Amygdala (tissue), 56 donors: ENCODE measurements around the gene ACTR6.
"Not testable (repeated sequence)": the region's sequence is repeated elsewhere in the genome, so short reads cannot be mapped to it uniquely, and the experiment has no call there.

Source experiments
- DNase-seq, 56 donors: peaks; one replicate each; lab custom pipeline; 2025; lab: John Stamatoyannopoulos, UW

ACTR6 gene

DNA sequence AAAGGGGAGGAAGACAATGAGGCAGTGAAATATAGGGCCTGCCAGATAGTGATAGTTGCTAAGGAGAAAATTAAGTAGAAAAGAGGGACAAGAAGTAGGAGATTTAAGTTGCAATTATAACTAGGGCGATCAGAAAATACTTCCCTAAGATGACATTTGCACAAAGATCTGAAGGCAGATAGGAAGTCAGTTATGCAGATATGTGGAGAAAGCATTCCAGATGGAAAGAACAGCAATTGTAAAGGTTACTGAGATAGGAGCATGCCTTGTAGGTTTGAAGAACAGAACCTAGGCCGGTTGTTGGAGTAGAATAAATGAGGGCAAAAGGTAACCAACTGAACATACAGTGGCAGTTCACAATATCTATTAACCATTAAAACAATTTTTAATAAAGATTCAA, 21.4 kb upstream of the ACTR6 start:
- no peak for DNase-seq

DNA sequence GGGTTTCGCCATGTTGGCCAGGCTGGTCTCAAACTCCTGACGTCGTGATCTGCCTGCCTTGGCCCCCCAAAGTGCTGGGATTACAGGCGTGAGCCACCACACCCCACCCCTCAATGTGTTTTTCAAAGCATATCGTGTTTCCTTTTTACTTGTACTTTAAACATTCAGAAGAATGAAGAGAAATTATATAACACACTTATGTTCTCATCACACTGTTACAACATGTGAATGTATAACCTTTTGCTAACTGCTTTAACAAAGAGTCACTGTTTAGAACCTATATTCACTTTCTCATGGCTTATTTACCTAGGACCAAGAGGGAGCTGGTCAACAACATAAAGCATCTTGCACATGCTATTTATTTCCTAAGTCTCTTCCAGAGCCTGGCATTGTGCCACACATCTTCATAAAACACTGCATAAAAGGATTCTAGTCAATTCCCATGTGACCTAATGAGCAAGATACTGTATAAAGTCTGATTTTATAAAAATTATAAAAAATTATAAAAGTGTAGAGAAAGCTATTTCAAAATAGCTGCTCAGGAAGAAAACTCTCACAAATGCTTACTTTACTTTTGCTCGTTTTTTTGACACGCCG, 16.0 kb upstream of the ACTR6 start:
- DNase-seq: peak in 1 of 56 donors; percentile 33

DNA sequence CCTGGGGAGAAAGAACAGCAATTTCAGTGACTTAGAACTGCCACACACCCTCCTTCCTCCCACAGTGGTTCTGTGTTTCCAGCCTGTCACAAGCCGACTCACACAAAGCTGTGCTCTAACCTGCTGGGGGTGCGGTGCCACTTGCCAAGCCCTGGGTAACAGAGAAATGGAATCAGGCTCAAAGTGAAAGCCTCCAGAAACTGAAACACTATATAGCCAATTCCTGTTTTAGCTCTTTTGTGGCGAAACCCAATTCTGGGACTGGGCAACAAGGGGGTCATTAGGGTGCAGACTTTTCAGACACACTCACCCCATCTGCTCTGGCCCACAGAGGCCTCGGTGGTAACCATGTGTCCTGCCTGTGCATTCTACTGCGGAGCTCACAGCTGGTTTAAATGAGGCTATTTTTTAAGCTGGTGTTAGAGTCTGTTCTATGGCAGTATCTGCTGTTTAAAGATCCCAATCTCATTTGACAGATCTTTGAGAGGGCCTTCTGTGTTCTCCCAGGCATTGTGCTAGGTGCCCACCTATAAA, 15.2 kb upstream of the ACTR6 start:
- peak in 24 of 56 donors; percentile 4 to 56 (median 18) for DNase-seq

DNA sequence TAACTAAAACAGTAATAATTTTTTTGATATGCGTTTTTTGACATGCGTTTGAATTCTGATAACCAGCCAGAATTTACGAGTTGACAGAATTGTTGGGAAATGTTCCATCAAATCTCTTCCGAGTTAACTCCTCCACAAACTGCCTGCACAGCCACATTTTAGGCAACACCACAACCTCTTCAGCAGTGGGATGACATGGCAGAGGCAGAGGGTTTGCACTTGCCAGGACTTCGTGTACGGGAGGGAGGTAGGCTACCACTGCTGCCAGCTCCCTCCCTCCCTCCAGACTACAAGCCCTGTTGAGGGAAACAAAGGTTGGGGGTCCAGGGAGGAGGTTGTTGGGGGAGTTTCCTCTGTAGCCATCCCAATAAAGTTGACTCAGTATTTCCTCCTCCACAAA, 14.5 kb upstream of the ACTR6 start:
- DNase-seq: peak in 1 of 56 donors; percentile 6

DNA sequence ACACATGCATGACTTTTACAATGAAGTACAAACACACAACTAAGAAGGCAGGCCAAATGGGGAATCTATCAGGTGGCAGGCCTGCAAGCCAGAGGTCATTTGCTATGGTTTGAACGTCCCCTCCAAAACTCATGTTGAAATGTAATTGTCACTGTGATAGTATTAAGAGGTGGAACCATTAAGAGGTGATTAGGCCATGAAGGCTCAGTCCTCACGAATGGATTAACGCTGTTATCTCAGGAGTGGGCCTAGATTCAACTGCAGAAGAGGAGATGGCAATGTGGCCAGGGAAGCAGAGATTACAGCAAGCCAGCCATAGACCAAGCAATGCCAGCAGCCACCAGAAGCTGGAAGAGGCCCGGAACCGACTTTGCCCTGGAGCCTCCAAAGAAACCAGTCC, 13.5 kb upstream of the ACTR6 start:
- no peak for DNase-seq

DNA sequence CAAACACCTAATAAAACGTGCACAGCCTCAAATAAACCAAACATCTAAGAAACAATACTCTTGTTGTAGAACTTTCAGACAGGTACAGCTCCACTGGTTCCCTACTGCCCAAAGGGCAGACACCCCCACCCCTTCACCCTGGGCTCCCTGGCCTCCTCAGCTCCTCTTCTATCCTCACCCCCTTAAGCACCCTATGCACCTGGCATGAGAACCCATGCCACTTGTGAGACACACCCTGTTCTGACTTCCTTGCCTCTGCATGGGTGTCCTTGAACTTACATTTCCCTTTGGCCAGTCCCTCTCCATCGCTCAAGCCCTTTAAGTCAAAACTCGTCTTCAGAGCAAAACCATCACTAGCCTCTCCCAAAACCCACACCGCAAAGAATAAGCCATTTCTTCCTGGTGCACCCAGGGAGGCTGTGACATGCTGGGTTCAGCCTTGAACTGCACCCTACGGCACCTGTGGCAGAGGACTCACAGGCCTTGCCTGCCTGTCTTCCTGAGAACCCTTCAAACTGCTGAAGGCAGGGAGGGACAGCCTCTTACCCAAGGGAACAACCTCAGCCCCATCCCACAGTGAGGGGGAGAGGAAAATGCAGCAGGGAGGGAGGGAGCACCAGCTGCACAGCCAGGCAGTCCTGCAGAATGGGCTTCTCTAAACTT, 12.6 kb upstream of the ACTR6 start:
- DNase-seq: no peak

DNA sequence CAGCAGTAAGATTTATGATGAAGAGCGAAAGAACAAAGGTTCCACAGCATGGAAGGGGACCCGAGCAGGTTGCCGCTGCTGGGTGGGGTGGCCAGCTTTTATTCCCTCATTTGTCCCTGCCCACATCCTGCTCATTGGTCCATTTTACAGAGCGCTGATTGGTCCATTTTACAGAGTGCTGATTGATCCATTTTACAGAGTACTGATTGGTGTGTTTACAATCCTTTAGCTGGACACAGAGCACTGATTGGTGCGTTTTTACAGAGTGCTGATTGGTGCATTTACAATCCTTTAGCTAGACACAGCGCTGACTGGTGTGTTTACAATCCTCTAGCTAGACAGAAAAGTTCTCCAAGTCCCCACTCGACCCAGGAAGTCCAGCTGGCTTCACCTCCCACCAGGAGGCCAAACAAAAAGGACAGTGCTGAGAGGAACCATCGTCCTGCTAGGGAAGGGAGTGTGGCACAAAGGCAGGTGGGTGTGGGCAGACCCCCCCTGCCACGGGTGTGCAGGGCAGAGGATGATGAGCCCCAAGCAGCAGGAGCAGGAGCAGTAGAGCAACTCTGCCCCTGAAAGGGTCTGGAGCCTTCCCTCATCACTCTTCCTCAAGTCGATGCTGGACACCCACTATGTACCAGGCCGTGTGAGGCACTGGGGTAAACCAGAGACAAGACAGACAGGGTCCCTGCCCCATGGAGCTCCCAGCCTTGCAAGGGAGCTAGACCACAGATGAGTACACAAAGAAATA, 11.6 kb upstream of the ACTR6 start:
- not testable (repeated sequence) for DNase-seq

DNA sequence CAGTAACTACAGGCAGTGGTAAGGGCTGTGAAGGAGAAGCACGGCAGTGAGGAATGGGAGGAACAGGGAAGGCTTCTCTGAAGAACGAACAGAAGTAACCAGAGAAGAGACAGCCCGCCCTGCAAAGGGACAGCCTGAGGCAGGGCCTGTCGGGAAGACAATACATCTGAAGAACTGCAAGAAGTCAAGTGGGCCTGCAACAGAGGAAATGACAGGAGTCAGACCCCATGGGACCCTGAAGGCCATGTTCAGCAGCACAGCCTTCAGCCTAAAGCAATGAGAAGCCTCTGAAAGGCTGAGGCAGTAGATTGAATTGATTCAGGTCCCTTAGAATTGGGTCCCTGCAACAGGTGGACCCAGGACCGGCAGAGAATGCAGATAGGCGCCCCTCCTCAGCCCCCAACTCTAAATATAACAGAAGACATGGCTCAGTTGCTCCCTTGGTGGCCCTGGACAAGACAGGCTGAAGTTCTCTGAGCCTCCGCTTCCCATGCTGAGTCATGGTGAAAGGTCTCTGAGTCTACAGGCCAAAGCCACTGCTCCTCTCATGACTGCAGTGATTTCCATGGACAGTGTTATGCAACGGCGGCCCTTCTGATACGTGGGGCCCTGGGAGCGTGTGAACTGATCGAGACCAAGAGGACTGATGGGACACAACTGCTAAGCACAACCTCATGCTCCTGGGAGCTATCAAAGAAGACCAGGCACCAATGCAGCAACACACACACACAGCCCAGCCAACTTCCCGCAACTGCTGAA, 10.8 kb upstream of the ACTR6 start:
- no peak for DNase-seq

DNA sequence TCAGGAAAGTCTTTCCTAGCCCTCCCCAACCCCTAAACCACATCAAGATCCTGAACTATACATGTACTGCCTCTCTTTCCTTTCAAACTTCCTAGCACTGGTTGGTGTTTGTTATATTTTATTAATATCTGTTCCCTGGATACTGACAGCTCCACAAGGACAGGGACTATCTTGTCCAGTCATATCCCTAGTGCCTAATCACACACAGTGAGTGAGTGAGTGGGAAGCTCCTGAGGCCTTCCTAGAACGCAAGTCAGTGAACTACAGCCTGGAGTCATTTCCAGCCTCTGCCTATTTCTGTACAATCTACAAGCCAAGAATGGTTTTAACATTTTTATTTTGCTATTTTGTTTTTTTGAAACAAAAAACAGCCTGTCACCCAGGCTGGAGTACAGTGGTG, 7.5 kb upstream of the ACTR6 start:
- no peak for DNase-seq

DNA sequence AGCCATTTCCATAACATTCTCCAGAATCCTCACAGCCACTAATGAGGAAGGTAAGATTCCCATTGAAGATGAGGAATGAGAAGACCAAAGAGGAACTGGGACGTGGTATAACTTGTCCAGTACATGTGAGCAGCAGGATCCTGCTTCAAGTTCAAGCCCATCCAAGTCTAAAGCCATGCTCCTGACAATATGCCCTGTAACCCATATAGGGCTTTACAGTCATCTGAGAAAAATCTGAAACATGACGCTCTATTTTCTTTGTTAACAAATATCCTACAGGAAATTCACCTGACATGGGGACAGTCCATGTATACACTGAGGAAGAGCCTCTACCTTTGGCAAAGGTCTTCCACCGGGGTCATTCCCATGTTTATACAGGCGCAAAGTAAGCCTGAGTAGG, 3.1 kb upstream of the ACTR6 start:
- DNase-seq: no peak

DNA sequence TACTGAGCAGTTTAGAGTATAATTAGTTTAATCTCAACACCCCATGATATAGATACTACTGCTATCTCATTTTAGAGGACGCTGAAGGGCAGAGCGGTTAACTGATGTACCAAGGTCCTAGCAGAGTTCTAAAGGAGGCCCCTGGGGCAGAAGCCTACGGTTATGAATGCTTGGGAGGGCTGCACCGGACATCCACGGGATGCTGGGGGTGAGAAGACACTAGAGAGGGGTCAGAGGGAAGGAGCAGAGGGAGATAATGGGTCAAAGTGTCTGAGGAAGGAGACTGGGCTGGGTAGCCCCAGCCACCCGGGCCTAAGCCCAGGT, 1.6 kb upstream of the ACTR6 start:
- no peak for DNase-seq

DNA sequence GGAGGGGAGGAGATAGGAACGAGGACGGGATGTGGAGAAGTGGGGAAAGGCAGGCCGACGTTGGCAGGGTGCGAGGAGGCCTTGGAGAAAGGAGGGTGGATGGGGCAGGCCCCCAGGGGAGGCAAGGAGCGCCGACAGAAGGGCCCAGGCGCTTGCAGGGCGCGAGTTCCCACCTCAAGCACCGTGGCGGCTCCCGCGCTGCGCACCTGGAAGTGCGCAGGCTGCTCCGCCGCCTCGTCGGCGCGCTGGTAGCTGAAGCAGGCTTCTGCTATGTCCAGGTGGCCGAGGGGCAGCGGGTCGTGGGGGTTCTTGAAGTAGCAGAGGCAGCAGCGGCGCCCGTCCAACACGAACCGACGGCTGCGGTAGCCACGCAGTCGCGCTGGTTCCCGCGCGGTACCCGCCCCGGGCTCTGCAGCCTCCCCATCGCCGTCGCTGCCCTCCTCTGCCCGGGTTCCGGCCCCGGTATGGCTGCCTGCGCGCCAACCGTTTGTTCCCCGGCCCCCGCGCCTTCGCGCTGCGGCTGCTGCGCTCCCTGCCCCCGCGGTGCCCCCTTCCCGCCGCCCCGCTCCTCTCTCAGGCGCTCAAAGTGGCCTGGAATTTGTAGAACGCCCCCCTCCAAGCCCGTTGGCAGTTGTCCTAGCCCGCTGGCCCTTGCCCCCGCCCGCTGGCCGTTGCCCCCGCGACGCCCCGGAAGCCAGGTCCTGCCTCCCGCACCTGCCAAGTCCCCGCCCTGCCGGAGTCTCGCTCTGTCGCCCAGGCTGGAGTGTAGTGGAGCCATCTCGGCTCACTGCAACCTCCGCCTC, 1.1 kb upstream of the ACTR6 start:
- DNase-seq: peak in 21 of 56 donors; percentile 5 to 49 (median 21)

DNA sequence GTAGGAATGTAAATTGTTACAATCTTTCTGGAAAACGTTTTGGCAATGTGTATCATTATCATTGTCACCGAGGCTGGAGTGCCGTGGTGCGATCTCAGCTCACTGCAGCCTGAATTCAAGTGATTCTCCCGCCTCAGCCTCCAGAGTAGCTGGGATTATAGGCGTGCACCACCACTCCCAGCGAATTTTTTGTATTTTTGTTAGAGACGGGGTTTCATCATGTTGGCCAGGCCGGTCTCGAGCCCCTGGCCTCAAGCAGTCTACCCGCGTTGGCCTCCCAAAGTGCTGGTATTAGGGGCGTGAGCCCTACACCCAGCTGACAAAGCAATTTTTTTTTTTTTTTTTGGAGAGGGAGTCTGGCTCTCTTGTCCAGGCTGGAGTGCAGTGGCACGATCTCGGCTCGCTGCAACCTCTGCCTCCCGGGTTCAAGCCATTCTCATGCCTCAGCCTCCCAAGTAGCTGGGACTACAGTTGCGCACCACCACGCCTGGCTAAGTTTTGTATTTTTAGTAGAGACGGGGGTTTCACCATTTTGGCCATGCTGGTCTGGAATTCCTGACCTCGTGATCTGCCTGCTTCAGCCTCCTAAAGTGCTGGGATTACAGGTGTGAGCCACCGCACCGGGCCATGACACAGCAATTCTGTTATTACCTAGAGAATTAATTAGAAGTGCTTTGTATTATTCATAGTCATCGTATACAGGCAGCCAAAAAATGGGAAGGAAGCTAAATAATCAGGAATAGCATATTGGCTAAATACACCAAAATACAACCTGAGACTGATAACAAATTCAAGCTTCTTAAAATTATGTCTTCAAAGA, 1.2 kb downstream of the ACTR6 start:
- DNase-seq: no peak

DNA sequence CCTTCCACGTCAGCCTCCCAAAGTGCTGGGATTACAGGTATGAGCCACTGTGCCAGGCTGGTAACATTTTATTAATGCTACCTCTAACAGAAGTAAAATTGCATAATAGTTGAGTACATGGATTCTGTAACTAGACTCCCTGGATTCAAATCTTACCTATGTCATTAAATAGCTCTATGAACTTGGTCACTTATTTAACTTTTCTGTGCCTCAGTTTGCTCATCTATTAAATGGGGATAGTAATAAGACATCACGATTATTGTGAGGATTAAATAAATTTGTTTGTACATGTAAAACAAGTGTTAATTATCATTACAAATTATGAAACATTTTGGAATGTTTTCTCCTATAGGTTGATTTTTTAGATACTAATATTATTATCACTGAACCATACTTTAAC, 6.7 kb downstream of the ACTR6 start:
- no peak for DNase-seq

DNA sequence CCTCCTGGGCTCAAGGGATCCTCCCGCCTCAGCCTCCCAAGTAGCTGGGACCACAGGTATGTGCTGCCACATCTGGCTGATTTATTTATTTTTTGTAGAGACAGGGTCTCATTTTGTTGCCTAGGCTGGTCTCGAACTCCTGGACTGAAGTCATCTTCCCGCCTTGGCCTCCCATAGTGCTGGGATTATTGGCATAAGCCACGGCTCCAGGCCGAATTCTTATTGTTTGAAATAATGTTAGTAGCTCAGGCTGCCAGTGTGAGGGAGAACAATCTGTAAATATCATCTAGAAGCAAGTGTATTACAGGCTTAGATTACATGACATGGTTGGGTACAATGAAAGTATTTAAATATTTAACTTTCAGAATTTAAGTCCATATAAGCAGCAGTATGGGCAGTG, 8.2 kb downstream of the ACTR6 start:
- DNase-seq: no peak

DNA sequence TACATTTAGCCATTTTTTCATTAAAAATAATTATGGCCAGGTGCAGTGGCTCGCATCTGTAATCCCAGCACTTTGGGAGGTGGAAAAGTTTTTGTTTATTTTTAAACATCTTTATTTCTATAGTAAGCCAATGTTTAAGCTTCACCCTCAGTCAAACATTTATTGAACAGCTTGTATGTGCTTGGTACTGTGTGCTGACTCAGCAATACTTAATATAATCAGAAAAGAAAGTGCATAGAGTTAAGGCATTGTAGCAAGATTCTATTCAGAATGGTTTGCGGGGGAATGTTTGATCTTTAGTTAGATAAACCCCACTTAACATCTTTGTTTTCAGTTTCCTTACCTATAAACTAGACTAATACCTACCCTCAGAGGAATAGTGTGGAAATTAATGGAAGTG, 11.1 kb downstream of the ACTR6 start:
- DNase-seq: no peak

DNA sequence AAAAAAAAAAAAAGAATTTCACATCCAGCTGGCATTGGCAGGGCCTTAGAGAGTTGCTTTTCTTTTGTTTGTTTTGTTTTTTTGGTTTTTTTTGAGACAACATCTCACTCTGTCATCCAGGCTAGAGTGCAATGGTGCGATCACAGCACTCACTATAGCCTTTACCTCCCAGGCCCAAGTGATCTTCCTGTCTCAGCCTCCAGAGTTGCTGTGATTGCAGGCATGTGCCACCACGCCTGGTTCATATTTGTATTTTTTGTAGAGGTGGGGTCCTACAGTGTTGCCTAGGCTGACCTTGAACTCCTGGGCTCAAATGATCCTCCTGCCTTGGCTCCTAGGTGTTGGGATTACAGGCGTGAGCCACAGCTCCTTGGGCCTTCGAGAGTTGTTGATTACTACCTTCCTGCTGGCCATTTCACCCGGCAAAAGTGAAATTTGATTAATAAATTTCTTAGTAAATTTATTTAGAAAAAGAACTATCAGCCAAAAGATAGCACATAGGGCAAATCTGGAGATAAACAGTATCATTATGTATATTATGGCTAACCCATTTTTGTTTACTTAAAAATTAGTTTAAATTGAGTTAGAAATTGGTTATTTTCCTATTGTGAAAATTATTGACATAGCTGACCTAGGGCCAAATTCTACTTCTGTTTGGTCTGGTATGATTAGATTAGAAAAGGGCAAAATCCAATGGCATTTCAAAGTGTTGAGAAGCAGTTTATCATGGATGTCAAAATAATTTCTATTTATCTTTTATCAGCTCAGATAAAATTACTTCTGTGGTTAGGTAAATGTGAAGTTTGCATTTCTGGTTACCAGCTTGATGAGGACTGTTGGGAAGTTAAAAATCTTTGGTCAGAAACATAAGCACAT, 12.6 kb downstream of the ACTR6 start:
- DNase-seq: no peak

DNA sequence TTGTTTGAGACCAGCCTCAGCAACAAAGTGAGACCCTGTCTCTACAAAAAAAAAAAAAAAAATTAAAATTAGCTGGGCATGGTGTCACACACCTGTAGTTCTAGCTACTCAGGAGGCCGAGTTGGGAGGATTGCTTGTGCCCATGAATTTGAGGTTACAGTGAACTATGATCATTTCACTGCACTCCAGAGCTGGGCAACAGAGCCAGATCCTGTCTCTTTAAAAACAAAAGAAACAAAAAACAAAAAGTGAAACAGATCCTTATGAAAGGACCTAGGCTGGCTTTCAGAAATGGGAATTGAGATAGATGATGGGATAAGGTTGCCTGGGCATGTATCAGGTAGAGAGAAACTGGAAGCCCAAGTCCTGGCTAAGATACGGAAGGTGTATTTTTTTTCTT, 13.9 kb downstream of the ACTR6 start:
- DNase-seq: no peak
